Cardiac muscle cell (in vitro differentiated cells and primary cell): ENCODE data around the gene GMPS. TPM values are rescaled to one million over a fixed set of nuclear protein-coding genes. Genes with fewer than 3 reads are reported as not detected.
A peak's percentile ranks its signal among the peaks of the same experiment; 100 is the strongest.
"Not testable (repeated sequence)": the region's sequence is repeated elsewhere in the genome, so short reads cannot be mapped to it uniquely, and the experiment has no call there.

Source experiments
- DNase-seq, 2 donors: peaks; one replicate each; pipeline versions ENCODE4 v3.0.0 to v3.0.0-alpha.2; 2010 to 2017; ENCODE audit warnings: low read depth in 1 of 2, low spot score in 1 of 2
- H3K27ac ChIP-seq: fragments of 200-600 bp; sonication (generic); 2 replicates; pipeline ENCODE4 v1.5.1; 2016
- H3K27me3 ChIP-seq: fragments of 200-600 bp; sonication (generic); 2 replicates; pipeline ENCODE4 v1.6.0; 2016; ENCODE audit warnings: control low read depth
- H3K36me3 ChIP-seq: fragments of 200-600 bp; sonication (generic); 2 replicates; pipeline ENCODE4 v1.5.1; 2016; ENCODE audit warnings: control low read depth
- H3K4me1 ChIP-seq: fragments of 200-600 bp; sonication (generic); 2 replicates; pipeline ENCODE4 v1.8.1; 2017; ENCODE audit warnings: low read depth, mild to moderate bottlenecking, mixed run types
- H3K4me3 ChIP-seq: fragments of 200-600 bp; sonication (generic); 2 replicates; pipeline ENCODE4 v1.5.1; 2016; ENCODE audit warnings: mild to moderate bottlenecking
- H3K9me3 ChIP-seq: fragments of 200-600 bp; sonication (generic); 2 replicates; pipeline ENCODE4 v1.5.1; 2017; ENCODE audit warnings: low read depth, mild to moderate bottlenecking, control low read depth
- polyA plus RNA-seq: library from polyadenylated mRNA; unstranded; fragments of >200 nt; fragmentation: Nextera tagmentation; extraction: Ambion mirVana; gene quantifications from 2 replicates; pipeline ENCODE4 v1.2.1, GENCODE V29; 2016
- total RNA-seq: library from RNA; depleted of rRNA; stranded (reverse); fragments of >200 nt; gene quantifications from 2 replicates; pipeline ENCODE4 v1.2.3, GENCODE V29; 2016
- TF ChIP-seq, protein P1 (sequence below): IDR thresholded peaks from 2 replicates; pipeline ENCODE4 v1.5.1; 2012; ENCODE audit warnings: low read depth, mild to moderate bottlenecking, low read length

The GMPS gene
- total and polyA plus RNA-seq, 2 experiments from 2014 or later = 44.9 to 83.1 TPM

DNA sequence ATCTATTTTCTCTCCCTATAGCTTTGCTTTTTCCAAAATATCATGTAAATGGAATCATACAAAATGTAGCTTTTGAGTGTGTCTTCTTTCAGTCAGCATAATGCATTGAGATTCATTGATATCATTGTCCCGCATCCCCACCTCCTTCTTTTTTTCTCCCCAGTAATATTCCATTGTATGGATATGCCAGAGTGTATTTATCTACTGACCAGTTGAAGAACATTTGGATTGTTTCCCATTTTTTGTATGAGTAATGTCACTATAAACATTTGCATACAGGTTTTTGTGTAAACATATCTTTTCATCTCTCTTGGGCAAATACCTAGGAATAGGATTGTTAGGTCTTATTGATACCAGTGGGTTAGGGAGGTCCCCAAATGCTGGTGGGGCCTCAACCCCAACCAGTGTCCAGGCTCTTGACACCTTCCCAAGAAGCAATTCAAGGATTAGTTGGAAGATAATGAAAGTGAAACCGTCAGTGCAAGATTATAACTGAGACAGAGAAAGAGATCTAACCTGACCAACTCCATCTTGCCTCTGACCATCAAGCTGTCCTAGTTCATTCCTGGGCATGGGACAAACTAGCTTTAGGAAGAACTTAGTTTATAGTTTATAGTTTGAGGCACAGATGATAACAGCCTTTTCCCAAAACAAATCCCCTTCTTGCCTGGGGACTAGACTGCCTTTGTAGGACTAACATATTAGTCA lies 8.8 kb upstream of the GMPS start:
- Histone ChIP-seq H3K27me3 (no peaks in the 10 kb centered on the region), H3K4me3 (no peak overlapping the region), H3K27ac (no peak overlapping the region), H3K4me1 (no peaks in the 10 kb centered on the region), H3K36me3 (no peaks in the 10 kb centered on the region), H3K9me3 (no peaks in the 10 kb centered on the region)
- no peak for DNase-seq
- TF ChIP-seq, protein P1, sequence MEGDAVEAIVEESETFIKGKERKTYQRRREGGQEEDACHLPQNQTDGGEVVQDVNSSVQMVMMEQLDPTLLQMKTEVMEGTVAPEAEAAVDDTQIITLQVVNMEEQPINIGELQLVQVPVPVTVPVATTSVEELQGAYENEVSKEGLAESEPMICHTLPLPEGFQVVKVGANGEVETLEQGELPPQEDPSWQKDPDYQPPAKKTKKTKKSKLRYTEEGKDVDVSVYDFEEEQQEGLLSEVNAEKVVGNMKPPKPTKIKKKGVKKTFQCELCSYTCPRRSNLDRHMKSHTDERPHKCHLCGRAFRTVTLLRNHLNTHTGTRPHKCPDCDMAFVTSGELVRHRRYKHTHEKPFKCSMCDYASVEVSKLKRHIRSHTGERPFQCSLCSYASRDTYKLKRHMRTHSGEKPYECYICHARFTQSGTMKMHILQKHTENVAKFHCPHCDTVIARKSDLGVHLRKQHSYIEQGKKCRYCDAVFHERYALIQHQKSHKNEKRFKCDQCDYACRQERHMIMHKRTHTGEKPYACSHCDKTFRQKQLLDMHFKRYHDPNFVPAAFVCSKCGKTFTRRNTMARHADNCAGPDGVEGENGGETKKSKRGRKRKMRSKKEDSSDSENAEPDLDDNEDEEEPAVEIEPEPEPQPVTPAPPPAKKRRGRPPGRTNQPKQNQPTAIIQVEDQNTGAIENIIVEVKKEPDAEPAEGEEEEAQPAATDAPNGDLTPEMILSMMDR = no peak

DNA sequence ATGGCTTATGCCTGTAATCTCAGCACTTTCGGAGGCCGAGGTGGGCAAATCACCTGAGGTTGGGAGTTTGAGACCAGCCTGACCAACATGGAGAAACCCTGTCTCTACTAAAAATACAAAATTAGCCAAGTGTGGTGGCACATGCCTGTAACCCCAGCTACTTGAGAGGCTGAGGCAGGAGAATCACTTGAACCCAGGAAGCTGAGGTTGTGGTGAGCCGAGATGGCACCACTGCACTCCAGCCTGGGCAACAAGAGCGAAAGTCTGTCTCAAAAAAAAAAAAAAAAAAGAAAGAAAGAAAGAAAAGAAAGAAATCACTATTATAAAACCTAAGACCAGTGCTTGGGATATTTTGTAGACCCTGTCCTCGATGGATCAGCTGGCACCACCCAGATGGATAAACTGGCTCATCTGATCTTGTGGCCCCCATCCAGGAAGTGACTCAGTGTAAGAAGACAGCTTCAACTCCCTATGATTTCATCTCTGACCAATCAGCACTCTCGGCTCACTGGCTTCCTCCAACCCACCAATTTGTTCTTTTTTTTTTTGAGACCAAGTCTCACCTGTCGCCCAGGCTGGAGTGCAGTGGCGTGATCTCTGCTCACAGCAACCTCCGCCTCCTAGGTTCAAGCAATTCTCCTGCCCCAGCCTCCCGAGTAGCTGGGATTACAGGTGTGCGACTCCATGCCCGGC lies 8.0 kb upstream of the GMPS start:
- not testable (repeated sequence) for H3K27ac ChIP-seq, H3K36me3 ChIP-seq, H3K27me3 ChIP-seq, H3K4me3 ChIP-seq, H3K4me1 ChIP-seq, H3K9me3 ChIP-seq
- peak in 1 of 2 donors; percentile 55 for DNase-seq

DNA sequence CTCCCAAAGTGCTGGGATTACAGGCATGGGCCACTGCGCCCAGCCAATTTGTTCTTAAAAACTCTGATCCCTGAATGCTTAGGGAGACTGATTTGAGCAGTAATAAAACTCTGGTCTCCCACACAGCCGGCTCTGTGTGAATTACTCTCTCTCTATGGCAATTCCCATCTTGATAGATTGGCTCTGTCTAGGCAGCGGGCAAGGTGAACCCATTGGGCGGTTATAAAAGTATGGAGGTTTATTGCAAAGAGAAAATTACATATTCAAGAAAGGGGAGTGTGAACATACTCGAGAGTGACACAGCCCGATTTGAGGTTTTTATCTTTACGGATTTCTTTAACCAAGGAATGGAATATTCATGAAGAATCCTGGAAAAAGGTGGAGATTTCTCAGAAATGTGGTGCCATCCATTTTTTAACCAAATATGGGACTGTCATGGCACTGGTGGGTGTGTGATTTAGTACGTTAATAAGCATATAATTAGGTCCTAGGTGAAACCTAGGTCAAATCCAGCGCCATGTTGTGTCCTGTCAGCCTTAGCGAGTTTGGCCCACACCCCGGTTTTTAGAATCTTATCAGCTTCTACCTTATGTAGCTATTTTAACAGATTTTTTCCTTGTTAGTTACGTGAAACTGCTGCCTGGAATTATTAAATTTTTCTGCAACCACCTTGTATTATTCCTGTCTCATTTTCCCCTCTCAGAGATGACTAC lies 7.2 kb upstream of the GMPS start:
- Histone ChIP-seq H3K4me3 (no peak overlapping the region), H3K4me1 (no peaks in the 10 kb centered on the region), H3K27me3 (no peaks in the 10 kb centered on the region), H3K36me3 (no peaks in the 10 kb centered on the region), H3K27ac (no peak overlapping the region), H3K9me3 (no peaks in the 10 kb centered on the region)
- no peak for DNase-seq
- TF ChIP-seq, protein P1 = no peak

DNA sequence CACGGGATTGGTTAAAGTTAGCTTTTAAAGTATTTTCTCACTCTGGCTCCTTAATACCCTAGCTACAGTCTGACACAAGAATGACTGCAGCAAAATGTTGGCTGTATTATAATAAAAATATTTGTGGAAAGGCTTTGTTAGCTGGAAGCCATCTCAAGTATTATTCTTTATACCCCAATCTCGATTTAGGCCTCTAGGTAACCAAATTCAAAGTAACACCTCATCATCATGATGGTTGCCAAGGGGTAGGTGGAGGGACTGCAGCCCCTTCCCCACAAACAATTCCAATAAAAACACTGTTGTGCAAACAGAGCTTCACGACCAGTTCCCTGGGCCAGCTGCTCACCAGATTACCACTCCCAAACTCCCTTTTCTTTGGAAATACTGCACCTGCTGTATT lies 759 bp upstream of the GMPS start:
- Histone ChIP-seq H3K9me3 (no peaks in the 10 kb centered on the region), H3K36me3 (no peaks in the 10 kb centered on the region)
- DNase-seq = no peak

DNA sequence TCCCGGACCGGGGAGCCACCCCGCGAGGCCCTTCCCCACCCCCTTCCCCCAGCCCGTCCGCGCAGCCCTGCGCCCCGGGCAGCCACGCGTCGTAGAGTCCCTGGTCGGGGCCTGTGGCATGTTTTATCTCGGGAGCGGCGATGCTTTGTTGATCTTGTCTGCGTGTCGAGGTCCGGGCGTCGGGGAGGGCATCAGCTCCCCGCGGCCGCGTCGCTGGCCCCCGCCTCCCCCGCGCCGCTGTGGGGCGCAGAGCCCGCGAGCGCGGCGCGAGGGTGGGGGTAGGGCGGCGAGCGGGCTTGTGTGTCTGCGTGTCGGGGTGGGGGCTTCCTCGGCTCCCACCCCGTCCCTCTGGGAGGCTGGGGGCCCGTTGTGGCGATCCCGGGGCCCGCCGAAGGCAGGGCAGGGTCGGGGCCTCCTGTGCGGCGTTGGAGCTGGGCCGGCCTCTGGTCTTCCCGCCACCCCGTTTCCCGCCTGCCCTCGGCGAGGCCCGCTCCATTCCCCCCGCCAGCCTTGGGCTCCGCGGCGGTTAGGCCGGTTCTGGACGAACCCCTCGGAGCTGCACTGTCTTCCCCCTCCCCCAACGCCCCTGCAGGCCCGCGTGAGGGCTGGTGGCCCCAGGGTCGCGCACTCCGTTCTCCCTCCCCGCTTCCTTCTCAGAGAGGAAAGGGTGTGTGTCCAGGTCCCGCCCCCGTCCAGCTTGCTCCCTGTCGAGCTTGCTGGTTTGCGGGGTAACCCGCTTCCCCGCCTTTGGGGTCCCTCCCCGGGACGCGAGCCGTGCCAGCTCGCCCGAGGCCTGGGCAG lies 695 bp downstream of the GMPS start:
- Histone ChIP-seq H3K36me3 (no peaks in the 10 kb centered on the region), H3K27me3 (no peaks in the 10 kb centered on the region), H3K27ac (peak overlapping the region; percentile 84), H3K9me3 (no peaks in the 10 kb centered on the region), H3K4me3 (peak overlapping the region; percentile 98), H3K4me1 (peaks cover 13% of the 10 kb centered on the region)
- TF ChIP-seq, protein P1 = no peak
- peak; percentile 35 to 56 for DNase-seq

More for the DNA sequence above, 759 bp upstream of the GMPS start:
- peak overlapping the region; percentile 25 for H3K4me3 ChIP-seq
- H3K4me1 ChIP-seq = peaks cover 13% of the 10 kb centered on the region
- H3K27ac ChIP-seq = peak overlapping the region; percentile 87
- TF ChIP-seq, protein P1 = no peak
- no peaks in the 10 kb centered on the region for H3K27me3 ChIP-seq
